Putamen (tissue), 1 donor: Measurements from ENCODE around the gene HOXD4.

Experiments
- DNase-seq: peaks from one replicate; pipeline ENCODE4 v3.0.0-alpha.2; 2016; ENCODE audit warnings: low spot score

HOXD4 gene

DNA sequence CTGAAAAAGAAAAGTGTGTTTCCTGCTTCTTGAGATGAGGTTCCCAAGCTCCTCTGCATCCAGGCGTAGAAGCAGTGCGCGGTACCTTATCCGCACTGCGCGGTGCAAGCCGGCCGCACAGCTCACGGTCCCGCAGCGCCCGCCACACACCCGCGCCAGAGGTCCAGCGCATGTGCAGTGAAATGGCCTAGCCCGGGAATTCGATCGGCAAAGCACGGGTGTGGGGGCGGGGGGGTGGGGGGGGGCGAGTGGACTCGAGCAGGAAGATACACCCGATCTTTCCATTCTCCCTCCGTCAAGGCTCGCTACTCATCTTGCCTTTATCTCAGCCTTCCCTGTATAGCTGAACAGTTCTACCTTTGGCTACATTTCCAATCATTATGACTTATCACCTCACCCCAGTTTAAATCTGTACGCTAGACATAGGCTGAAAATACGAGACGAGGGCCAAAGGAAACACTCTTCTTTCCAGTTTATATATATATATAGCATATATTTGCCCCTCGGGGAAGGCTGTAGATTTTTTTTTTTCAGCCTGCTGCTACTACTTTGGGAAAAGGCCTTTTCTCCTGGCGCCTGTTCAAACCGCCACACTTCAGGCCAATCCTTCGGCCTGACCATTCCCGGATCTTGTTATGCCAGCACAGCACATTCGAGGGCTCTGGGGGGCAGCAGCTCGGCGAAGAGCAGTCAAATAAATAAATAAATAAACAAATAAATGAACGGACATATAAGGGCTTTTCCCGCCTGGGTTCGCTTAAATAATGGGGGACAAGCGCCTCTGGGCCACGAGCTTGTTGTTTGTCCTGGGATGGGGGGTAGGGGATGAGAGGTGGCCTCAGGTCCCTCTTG lies 11.5 kb upstream of the HOXD4 start:
- no peak for DNase-seq

DNA sequence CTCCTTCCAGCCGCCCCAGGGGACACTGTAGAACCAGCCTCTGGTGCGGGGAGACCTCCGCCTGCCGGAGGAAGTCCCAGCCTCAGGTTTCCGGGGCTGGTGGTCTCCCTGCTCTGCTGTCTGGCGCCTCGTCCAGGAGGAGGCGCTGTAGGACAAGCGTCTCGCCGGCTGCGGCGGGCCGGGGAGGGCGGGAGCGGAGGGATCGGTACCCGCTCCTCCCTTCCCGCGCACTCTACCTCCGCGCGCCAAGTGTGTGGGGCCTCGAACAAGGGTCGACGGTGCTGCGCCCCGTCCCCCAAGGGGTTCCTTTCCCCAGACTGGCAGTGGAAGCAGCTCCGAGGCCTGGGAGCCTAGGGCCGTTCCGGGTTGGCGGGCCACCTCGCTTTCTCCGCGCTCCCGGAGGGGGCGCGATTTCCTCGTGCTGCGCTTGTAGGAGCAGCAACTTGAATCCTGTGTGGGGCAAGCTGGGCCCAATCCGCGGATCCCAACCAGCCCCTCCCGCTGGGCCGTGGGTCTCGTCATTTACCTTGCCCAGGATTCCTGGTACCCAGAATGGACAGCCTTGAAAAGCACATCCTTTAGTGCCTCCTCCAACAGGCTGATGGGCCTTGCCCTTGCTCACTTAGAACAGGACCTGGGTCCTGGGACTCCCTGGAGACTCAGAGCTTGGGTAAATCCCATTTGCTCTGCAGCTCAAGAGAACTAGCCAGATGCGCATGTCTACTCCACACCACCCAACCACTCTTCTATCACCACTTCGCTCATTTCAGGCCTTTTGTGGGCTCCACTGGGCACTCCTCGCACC lies 10.6 kb upstream of the HOXD4 start:
- DNase-seq, result peak; percentile 53

DNA sequence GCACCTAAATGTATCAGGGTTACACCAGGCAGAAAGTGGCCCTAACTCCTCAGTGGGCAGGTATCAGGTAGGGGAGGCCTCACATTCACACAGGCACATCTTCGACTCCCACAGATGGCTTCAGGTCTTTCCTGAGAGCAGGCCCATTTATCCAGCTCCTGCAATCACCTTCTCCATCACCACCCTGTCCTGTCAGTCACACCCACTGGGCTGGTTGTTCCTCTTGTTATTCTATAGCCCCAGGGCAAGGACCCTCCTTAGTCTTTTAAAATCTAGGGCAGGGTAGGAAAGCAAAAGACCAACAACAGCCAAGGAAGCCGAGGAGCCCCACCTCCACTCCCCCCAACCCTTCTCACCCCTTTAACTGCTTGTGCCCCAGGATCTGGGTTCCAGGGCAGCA lies 9.1 kb upstream of the HOXD4 start:
- DNase-seq, result no peak

DNA sequence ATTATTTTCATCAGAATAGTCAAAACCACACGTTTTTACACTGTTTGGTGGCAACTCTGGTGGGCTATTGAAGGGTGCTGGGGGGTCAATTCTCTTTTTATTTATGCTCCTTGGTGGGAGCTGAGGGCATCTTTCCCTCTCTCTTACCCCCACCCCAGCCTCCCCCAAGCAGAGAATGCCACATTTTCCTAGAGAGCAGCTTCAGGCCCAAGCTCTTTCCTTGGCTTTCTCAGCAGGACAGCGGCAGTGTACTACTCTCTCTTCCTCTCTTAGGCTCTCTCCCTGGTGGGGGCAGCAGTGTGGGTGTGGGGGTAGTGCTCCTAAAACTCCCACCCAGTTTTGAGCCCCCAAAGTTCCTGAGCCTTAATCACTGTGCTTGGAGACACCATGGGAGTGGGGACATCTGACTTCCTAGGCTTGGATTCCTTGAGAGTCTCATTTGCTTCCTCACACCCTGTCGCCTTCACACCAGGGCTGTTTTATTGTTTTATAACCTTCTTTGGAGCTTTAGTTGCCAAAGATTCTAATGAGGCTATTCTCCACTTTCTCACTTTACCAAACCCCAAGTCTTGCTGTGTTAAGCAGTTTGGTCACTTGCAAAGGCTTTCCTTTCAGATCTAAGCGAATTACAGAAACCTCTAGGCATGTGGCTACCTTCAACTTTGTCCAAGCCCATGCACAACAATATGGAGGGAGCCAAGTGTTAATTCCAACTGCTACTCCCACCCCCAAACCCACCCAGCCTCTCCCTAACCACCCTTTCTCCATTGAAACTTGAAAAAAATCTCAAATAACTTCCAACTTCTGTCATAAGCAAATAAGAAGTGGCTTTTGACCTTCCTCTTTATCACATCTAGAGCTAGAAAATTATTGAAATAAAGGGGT lies 6.0 kb upstream of the HOXD4 start:
- DNase-seq, result no peak

DNA sequence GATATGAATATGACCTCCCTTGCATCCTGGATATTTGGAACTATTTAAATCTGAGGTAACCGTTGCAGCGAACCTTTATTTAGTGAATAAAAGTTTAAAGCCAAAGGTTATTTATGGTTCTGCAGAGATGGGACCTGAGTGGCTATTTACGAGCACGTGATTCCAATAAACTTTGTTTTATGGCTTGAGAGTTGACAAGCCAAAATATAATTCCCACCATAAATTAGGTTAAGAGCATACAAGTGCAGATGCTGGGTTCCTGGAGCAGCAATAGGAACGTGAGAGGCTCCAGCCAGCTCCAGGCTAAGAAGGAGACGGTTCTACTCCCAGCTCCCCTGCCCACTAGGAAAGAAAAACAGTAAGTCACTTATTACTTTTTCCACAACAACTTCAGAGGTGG lies 5.2 kb upstream of the HOXD4 start:
- no peak for DNase-seq

DNA sequence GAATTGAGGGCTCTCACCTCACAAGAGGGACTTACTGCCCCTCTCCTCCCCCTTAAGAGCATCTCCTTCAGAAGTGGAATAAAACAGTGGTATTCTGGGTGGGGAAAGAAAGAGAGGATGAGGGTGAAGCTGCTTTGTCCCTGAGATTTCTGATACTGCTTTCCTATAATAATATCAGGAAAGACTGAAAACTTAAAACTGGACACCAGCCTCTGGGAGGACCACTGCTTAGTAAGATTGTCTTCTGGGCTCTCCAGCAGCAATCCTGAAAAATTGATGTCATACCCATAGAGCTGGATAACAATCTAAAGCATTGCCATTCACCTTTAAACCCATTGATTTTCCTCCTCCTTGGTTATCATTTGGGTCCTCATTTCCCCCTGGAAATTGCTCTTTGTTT lies 4.7 kb upstream of the HOXD4 start:
- no peak for DNase-seq

DNA sequence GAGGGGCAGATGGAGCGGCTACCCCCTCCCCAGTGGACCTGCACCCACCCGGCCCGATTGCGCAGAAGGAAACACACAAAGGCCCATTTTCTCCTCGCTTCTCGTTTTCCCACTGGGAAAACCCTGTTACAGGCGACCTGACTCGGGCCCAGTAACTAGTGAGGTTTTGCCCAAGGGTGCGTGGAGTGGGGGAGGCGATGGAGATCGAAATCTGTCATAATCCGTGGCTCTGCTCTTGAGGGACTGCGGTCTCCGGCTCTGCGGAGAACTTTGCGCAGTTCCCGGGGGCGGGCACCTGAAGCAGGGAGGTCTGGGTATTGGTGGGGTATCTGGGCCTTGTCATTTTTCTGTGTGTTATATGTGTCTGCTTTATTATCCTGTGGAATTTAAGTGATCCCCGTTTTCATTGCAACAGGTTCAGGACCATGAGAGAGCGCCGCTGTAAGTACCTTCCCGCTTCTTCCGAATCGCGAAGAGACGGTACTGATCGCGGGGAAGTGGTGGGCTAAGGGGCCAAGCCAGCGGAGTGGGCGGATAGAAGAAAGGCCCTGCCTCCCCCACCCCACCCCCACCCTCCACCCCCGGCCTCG lies 4.0 kb upstream of the HOXD4 start:
- no peak for DNase-seq

DNA sequence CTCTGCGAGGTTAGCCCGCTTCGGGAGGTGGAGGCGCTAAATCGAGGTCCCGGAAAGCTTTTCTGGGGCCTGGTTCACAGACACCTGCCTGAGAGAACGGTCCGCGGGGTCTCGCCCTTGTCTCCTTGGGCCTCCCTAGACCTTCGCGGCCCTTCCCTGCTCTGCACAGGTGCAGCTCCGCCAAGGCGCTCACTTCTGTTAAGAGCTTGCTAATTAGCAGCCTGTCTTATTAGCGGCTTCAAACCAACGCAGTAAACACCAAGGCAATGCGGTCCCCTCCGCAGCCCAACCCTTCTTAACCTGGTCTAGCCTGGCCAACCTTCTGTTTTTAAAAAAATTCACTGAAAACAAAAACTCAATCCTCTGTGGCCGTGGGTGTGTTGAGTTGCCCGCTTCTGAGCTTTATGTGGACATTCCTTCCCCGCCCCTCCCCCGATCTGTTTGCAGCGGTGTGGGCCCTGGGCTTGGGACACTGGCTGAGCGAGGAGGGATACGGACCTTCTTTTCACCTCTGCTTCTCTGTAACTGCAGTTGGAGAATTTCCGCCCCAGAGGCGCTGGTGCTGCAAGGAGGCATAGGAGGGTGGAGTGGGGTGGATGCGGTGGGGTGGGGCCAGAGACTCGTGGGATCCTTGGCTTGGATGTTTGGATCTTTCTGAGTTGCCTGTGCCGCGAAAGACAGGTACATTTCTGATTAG lies 3.4 kb upstream of the HOXD4 start:
- no peak for DNase-seq

DNA sequence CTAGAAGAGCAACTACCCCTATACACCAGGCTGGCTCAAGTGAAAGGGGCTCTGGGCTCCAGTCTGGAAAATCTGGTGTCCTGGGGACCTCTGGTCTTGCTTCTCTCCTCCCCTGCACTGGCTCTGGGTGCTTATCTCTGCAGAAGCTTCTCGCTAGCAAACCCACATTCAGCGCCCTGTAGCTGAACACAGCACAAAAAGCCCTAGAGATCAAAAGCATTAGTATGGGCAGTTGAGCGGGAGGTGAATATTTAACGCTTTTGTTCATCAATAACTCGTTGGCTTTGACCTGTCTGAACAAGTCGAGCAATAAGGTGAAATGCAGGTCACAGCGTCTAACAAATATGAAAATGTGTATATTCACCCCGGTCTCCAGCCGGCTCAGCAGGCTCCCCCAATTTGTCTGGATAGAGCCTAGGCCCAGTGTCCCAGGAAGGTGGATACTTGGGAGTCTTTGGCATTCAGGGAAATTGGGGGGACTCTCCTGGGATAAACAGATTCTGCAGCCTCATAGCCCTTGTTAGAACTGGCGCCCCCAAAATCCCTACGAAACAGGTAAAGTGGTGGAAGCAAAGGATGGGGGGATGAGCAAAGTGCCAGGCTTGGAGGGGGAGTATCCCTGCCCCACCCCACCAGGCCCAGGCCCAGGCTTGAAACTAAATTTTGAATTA lies 2.5 kb upstream of the HOXD4 start:
- no peak for DNase-seq

DNA sequence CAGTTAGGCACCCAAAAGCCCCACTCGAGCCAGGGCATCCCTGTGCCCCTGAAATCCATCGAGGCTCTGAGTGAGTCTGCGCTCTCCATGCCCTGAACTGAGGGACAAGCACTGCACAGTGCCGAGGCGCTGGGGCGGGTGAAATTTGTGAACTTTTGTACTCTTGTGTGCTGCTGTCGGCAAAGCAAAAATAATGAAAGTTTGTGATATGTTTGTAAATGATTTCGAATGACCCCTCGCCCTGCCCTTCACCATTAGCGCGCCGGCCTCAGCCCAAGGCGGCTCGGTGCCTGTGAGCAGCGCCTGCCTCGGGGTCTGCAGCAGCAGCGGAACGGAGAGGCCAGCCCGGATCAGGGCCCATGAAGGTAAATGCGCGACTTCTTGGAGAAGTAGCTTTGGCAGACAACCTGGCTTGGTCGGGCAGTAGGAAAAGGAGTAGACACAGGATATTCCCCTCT lies 1.8 kb upstream of the HOXD4 start:
- DNase-seq, result no peak

DNA sequence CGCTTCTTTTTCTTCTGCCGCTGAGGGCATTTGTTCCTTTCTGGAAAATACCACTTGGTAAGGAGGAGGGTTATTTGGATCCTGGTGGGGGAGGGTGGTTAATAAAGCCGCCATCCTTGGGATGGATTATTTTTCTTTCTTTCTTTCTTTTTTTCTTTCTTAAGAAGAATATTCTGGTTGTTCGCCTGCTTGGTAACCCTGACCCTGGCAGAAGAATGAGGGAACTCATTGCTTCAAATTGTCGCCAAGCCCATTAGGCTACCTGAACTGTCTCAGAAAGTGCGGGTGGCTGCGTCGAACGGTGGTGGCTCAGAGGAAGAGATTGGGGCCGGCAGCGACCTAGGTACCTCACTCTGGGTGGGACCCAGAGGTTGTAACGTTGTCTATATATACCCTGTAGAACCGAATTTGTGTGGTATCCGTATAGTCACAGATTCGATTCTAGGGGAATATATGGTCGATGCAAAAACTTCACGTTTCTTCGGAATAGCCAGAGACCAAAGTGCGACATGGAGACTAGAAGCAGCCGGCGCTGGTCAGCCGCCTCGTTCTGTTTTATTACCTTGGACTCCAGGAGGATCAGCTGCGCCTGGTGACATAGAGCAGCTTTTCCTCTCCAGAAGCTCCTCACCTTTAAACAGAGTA lies 1.3 kb upstream of the HOXD4 start:
- no peak for DNase-seq

DNA sequence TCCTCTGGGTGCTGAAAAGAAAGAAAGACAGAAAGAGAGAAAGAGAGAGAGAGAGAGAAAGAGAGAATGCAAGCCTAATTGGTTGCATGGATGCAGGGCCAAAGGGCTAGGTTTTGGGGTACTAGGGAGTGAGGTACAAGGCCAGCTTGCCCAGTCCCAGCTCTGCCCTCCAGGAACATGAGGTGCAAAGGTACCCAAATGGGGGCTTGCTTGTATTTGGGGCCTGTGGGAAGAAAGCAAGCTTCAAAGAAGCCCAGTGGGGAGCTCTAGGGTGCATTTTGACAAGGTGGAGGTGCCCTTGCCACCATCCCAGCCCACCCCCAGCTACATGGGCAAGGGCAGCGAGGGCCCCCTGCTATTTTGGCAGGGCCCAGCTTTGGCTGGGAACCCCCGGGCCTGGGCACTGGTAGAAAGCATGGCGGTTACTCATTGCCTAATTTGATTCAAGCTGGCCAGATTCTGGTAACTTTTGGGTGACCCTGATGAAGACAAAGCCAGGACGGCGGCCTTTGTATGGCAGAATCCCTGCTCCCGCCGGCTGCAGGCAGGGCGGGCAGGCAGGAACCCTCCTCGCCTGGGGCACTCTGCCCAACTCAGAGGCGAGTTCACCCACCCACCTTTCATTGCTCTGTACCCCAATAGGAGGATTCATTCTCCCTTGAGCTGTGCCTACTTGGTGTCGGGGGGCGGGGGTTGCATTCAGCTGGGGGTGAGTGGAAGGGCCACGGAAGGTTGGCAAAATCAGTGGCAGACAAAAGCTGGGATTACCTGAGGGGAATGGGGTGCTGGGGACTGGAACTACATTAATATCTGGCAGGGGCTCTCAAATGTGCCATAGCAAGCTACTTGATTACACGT lies 537 bp upstream of the HOXD4 start:
- no peak for DNase-seq

DNA sequence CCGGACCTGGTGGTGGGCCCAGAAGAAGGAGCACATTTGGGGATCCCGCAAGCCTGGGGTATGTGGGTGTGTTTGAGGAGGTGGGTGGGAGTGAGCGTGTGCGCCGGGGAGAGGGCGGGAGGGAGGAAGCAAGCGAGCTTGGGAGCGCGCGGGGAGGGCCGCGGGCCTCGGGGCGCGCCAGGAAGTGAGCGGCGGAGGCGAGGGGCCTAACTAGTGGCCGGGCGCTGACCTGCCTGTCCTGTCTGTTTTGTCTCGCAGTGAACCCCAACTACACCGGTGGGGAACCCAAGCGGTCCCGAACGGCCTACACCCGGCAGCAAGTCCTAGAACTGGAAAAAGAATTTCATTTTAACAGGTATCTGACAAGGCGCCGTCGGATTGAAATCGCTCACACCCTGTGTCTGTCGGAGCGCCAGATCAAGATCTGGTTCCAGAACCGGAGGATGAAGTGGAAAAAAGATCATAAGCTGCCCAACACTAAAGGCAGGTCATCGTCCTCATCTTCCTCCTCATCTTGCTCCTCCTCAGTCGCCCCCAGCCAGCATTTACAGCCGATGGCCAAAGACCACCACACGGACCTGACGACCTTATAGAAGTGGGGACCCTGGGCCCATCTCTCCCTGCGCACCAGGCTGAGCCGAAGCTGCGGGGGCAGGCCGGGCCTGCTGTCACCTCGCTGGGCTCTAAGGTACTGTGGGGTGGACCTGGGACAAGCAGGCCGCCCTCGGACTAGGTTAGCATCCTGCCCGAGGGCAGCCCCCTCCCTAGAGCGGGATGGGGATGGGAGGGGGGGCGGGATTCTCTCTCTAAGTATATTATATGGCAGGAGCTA lies 1.2 kb downstream of the HOXD4 start:
- no peak for DNase-seq

DNA sequence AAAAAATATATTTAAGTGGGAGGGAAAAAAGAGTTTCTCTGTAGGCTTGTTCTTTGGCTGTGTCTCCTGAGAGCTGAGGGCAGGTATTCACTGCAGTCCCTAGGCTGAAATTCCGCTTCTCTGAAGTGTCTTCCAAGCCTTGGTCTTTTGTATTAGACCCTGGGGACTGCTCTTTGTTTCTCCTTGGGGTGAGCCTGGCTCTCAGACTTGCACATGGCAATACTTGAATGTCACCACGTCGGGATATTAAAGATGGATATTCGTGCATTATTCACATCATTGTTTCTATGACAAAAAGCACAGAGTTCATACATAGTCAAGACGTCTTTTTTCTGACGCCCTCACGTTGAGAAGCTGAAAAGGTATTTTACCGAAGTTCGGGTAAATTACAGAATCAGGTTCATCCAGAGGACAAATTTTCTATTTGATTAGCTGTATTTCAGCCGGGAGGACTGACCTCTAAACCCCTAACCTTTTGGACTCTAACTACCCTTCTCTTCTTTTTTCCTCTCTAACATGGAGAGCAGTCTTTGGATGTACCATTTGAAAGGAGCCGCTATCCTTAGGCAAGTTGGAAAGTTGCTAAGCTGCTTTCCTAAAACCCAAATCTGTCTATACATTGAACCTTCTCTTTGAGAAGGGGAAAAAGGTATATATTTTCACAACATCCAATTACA lies 3.4 kb downstream of the HOXD4 start:
- no peak for DNase-seq

DNA sequence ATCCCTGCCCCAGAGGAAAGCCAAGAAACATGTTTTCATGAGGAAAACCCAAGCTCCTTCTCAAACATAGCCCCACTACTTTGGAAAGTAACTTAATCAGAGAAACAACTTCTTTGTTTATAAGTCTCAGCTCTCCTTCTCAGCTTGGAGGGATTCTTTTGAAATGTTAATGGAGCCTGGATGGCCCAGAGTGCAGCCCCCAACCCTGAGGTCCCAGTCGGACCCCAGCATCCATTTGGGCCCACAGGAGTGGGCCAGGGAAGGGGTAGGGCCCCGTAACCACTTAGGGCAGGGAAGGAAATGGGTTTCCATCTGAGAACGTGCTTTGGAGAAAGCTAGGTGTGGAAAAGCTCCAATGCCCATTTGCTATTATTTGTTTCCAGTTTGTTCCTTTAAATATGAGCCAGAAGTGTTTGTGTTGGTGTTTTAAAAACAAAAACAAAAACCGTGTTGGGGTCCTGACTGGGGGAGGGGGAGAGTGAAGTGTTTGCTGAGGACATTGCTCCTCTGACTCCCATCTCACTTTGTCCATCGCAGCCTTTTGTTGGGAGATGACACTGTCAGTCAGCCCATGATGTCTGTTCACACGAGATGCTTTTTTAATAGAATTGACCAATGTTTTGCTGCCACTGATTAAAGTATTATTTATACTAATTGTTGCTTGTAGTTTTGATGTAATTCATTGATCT lies 4.2 kb downstream of the HOXD4 start:
- no peak for DNase-seq

DNA sequence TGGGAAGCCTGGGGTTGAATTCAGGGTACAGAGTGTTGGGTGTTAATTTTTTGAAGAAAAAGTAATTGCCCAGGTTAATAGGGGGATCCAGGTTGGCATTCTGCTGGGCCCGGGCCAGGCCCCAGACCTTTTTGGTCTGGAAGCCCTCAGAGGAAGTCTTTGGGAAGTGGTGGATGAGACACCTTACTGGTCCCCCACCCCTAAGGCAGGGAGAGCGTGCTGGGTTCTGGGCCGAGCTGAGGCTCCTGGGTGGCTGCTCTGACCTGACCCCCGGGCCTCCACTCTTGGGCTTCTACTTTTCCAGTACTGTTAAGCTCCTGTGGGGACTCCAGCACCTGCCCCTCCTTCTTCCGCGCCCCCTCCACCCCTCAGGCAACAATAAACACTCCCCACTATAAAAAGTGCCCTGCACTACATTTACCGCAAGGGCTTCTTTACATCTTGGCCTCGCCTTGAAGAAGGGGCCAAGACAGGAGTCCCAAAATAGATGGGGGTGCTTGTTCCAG lies 5.0 kb downstream of the HOXD4 start:
- no peak for DNase-seq
